Activated CD8-positive, alpha-beta T cell treated with anti-CD3 and anti-CD28 coated beads for 36 hours (primary cell): ENCODE data around the gene PTPRK. TPM values are rescaled to one million over a fixed set of nuclear protein-coding genes. Genes with fewer than 3 reads are reported as not detected.

Experiments
- ATAC-seq: fragments of 200-7000 bp; cut with Tn5 transposase; one replicate; pipeline ENCODE4 v1.10.0; 2021; ENCODE audit warnings: mild to moderate bottlenecking, moderate library complexity
- CTCF ChIA-PET: fragments of 350-600 bp; sonication (Branson Sonifier 250); formaldehyde crosslinking; loops from one replicate; lab custom pipeline; 2021; ENCODE audit warnings: antibody characterized with exemption; lab: Charles Lee
- POLR2A ChIA-PET: fragments of 350-600 bp; sonication (Branson Sonifier 250); formaldehyde crosslinking; loops from one replicate; lab custom pipeline; 2021; ENCODE audit warnings: antibody characterized with exemption; lab: Charles Lee
- DNase-seq: peaks from one replicate; pipeline ENCODE4 v3.0.0-alpha.2; 2020
- H3K27ac Mint-ChIP-seq: one replicate; pipeline ENCODE4 v1.8.0; 2021; ENCODE audit warnings: mild to moderate bottlenecking, mixed read lengths
- H3K27me3 Mint-ChIP-seq: one replicate; pipeline ENCODE4 v1.8.0; 2021; ENCODE audit warnings: mixed read lengths
- H3K36me3 Mint-ChIP-seq: one replicate; pipeline ENCODE4 v1.8.0; 2021; ENCODE audit warnings: low read depth, mixed read lengths
- H3K4me1 Mint-ChIP-seq: one replicate; pipeline ENCODE4 v1.8.0; 2021; ENCODE audit warnings: low read depth, mixed read lengths
- H3K4me3 Mint-ChIP-seq: one replicate; pipeline ENCODE4 v1.8.0; 2021; ENCODE audit warnings: mild to moderate bottlenecking, moderate library complexity, mixed read lengths
- H3K9me3 Mint-ChIP-seq: one replicate; pipeline ENCODE4 v1.8.0; 2021; ENCODE audit warnings: mixed read lengths
- intact Hi-C: fragments of 100-400 bp; cut with micrococcal nuclease; formaldehyde crosslinking; loops from one replicate; pipeline ENCODE4 v1.10.0; 2022
- total RNA-seq, 2 experiments: library from RNA; stranded (reverse); gene quantifications; one replicate each; pipeline ENCODE4 v1.2.3, GENCODE V29; 2021
- TF ChIP-seq, protein P1 (sequence below): fragments of 200-600 bp; IDR thresholded peaks from one replicate; pipeline ENCODE4 v1.8.0; 2022; ENCODE audit warnings: antibody characterized with exemption, mild to moderate bottlenecking

PTPRK gene
- total RNA-seq, 2 experiments from 2014 or later, result 7.7 to 8.9 TPM

DNA sequence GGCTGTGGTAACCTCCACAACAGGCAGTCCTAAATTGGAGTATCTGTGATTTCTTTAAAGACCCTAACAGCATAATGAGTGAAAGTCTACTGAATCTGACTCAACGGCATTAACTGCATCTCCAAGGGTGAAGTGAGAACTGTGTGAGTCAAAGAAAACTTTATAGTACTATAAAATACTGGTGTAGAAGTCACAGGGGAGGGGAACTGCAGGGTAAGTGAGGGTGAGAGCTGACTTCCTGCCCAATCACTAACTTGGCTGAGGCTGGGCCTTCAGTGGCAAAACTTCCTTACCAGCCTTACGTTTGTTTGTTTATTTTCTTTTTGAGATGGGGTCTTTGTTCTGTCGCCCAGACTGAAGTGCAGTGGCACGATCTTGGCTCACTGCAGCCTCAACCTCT lies 109.8 kb downstream of the PTPRK start:
- DNase-seq, result no peak
- no peaks in the 10 kb centered on the region for H3K36me3 Mint-ChIP-seq
- H3K4me1 Mint-ChIP-seq, result no peaks in the 10 kb centered on the region
- intact Hi-C loops, result no loop called here
- CTCF ChIA-PET, result no interaction called here
- no peak for ATAC-seq
- no peak overlapping the region for H3K4me3 Mint-ChIP-seq
- TF ChIP-seq, protein P1, sequence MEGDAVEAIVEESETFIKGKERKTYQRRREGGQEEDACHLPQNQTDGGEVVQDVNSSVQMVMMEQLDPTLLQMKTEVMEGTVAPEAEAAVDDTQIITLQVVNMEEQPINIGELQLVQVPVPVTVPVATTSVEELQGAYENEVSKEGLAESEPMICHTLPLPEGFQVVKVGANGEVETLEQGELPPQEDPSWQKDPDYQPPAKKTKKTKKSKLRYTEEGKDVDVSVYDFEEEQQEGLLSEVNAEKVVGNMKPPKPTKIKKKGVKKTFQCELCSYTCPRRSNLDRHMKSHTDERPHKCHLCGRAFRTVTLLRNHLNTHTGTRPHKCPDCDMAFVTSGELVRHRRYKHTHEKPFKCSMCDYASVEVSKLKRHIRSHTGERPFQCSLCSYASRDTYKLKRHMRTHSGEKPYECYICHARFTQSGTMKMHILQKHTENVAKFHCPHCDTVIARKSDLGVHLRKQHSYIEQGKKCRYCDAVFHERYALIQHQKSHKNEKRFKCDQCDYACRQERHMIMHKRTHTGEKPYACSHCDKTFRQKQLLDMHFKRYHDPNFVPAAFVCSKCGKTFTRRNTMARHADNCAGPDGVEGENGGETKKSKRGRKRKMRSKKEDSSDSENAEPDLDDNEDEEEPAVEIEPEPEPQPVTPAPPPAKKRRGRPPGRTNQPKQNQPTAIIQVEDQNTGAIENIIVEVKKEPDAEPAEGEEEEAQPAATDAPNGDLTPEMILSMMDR, result no peak
- no peaks in the 10 kb centered on the region for H3K9me3 Mint-ChIP-seq
- POLR2A ChIA-PET, result interaction anchor here (0.8 kb wide), 1 partner anchor 8 kb away, joined by 3 read pairs; no protein-coding TSS in a partner anchor
- H3K27ac Mint-ChIP-seq, result no peak overlapping the region
- no peaks in the 10 kb centered on the region for H3K27me3 Mint-ChIP-seq

DNA sequence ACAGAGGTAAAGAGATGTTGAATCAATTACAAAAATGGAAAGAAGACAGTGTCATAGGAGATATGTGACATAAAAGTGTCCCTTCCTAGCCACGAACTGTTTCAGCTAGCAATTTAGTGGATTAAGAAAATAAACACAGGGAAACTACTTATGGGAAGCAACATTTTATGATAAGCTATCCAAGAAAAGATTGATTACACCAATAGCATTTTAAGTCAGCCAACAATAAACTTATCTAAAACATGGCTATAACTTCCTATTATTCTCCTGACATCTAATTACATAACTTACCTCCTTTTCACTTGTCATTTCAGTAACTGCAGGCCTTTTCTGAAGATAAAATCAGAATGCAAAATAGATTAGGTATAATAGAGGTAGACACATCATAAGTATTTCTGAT lies 111.4 kb downstream of the PTPRK start:
- ChIA-PET POLR2A (no interaction called here), CTCF (no interaction called here)
- Mint-ChIP-seq H3K36me3 (no peaks in the 10 kb centered on the region), H3K9me3 (no peaks in the 10 kb centered on the region), H3K4me1 (peaks cover 4% of the 10 kb centered on the region), H3K27ac (no peak overlapping the region), H3K27me3 (no peaks in the 10 kb centered on the region), H3K4me3 (no peak overlapping the region)
- DNase-seq, result no peak
- TF ChIP-seq, protein P1, result no peak
- no peak for ATAC-seq
- intact Hi-C loops, result no loop called here

DNA sequence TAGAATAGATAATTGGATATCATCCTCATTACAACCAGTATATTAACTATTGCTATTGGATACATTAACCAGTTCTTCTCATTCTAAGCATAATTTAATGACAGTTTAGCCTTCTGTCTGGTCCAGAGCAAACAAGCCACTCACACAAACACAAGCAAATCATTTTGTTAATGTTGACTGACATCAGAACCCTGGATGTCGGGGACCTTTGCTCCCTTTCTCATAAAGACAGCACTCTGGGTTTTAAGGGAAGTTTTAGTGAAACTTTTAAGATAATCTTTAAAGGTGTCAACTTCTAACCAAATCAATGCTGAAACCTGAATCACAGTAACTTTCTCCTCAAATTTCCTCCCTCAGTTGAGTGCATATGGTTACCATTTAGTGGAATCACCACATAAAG lies 113.9 kb downstream of the PTPRK start:
- no peaks in the 10 kb centered on the region for H3K9me3 Mint-ChIP-seq
- DNase-seq, result no peak
- H3K4me3 Mint-ChIP-seq, result no peak overlapping the region
- TF ChIP-seq, protein P1, result no peak
- ChIA-PET CTCF (no interaction called here), POLR2A (no interaction called here)
- ATAC-seq, result no peak
- no peak overlapping the region for H3K27ac Mint-ChIP-seq
- no peaks in the 10 kb centered on the region for H3K27me3 Mint-ChIP-seq
- no peaks in the 10 kb centered on the region for H3K36me3 Mint-ChIP-seq
- intact Hi-C loops, result no loop called here
- H3K4me1 Mint-ChIP-seq, result peaks cover 11% of the 10 kb centered on the region

DNA sequence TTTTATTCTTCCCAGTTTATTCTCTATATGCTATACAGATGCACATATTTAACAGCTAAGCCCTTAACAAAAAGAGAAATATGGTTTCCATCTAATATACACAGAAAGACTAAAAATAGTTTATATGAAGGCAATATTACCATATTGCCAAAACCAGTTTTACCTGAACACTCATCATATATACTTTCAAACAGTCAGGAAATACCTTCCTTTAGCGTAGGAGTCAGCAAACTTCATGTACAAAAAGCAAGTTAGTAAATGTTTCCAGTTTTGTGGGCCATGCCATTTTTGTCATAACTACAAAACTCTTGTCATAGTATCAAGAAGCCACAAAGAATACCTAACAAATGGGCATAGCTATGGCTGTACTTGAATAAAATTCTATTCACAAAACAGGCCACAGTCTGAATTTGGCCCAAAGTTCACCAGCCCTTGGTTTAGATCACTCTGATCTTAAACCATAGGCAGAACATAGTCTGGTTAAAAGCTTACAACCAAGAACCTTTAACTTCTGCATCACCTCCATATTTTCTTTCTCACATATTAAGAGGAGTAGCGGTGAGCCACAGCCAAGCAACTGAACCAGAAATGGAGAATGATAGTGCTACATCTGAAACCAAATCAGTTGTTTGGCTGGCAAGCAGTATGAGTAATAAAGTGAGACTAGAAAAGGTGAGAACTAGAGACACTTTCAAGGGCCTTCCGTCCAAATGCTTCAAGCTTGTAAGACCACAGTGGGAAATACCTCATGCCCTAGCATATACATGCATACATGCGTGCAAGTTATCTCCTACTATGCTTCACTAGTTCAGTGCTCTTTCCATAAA lies 116.6 kb downstream of the PTPRK start:
- peaks cover 11% of the 10 kb centered on the region for H3K4me1 Mint-ChIP-seq
- H3K36me3 Mint-ChIP-seq, result no peaks in the 10 kb centered on the region
- CTCF ChIA-PET, result no interaction called here
- H3K4me3 Mint-ChIP-seq, result no peak overlapping the region
- peak; percentile 74 for ATAC-seq
- intact Hi-C loops, result no loop called here
- H3K27ac Mint-ChIP-seq, result peak overlapping the region; percentile 23
- TF ChIP-seq, protein P1, result no peak
- no peaks in the 10 kb centered on the region for H3K9me3 Mint-ChIP-seq
- DNase-seq, result peak; percentile 26
- no peaks in the 10 kb centered on the region for H3K27me3 Mint-ChIP-seq
- POLR2A ChIA-PET, result no interaction called here

DNA sequence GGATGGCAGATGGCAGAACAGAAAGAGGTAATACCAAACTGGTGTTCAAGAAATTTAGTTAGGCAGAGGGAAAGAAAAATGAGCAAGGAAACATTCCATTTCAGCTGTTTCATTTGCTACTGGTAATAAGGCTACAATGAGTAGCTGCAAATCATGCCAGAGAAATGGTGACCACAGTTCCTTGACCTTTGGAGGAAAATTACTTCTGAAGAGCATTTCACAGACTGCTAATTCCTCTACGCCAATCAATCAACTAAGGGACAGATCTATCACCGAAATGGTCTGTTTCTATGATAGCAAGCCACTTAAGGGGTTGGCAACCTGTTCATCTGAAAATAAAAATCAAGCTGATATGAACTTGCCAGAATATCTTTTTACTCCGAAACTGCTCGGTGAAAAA lies 119.5 kb downstream of the PTPRK start:
- no peaks in the 10 kb centered on the region for H3K27me3 Mint-ChIP-seq
- CTCF ChIA-PET, result no interaction called here
- H3K27ac Mint-ChIP-seq, result no peak overlapping the region
- H3K9me3 Mint-ChIP-seq, result no peaks in the 10 kb centered on the region
- intact Hi-C loops, result no loop called here
- DNase-seq (no peak), ATAC-seq (no peak)
- TF ChIP-seq, protein P1, result no peak
- peaks cover 11% of the 10 kb centered on the region for H3K4me1 Mint-ChIP-seq
- H3K4me3 Mint-ChIP-seq, result no peak overlapping the region
- POLR2A ChIA-PET, result no interaction called here
- no peaks in the 10 kb centered on the region for H3K36me3 Mint-ChIP-seq
